Measurements from ENCODE around the gene CCDC8. TPM values are rescaled to one million over a fixed set of nuclear protein-coding genes. Genes with fewer than 3 reads are reported as not detected.

The CCDC8 gene
- polyA plus RNA-seq, 1 donor from 2014 or later, result 0.84 TPM

DNA sequence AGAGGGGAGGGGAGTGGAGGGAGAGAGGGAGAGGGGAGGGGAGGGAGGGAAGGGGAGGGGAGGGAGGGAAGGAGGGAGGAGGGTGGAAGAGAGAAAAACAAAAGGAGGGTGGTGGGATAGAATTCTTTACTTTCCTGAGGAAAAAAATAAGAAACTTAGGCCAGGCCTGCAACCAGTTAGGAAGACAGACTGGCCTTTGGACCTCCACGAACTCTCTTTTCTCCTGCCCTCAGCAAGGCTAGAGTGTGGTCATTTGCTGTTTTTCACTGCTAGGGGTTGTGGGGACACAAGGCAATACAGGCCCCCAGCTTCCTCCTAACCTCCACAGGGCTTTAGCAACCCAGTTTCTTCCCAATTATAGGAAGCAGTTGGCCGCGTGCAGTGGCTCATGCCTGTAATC is 4.2 kb downstream of the CCDC8 start:
- TF ChIP-seq TAF1 (IDR thresholded peaks at IDR 0.05; ENCODE audit: low read depth) (no peak), MXI1 (conservative IDR thresholded peaks at IDR 0.05; ENCODE audit: poor library complexity, severe bottlenecking) (no peak), EP300 (conservative IDR thresholded peaks at IDR 0.05; ENCODE audit: poor library complexity, severe bottlenecking) (no peak), RAD21 (conservative IDR thresholded peaks at IDR 0.05) (no peak), EZH2 (IDR thresholded peaks at IDR 0.05; ENCODE audit: borderline replicate concordance, insufficient read depth, low read length, poor library complexity, severe bottlenecking) (no peak), SMC3 (conservative IDR thresholded peaks at IDR 0.05; ENCODE audit: poor library complexity) (no peak), POLR2AphosphoS5 (IDR thresholded peaks at IDR 0.05) (no peak)
- TF ChIP-seq, protein P1, sequence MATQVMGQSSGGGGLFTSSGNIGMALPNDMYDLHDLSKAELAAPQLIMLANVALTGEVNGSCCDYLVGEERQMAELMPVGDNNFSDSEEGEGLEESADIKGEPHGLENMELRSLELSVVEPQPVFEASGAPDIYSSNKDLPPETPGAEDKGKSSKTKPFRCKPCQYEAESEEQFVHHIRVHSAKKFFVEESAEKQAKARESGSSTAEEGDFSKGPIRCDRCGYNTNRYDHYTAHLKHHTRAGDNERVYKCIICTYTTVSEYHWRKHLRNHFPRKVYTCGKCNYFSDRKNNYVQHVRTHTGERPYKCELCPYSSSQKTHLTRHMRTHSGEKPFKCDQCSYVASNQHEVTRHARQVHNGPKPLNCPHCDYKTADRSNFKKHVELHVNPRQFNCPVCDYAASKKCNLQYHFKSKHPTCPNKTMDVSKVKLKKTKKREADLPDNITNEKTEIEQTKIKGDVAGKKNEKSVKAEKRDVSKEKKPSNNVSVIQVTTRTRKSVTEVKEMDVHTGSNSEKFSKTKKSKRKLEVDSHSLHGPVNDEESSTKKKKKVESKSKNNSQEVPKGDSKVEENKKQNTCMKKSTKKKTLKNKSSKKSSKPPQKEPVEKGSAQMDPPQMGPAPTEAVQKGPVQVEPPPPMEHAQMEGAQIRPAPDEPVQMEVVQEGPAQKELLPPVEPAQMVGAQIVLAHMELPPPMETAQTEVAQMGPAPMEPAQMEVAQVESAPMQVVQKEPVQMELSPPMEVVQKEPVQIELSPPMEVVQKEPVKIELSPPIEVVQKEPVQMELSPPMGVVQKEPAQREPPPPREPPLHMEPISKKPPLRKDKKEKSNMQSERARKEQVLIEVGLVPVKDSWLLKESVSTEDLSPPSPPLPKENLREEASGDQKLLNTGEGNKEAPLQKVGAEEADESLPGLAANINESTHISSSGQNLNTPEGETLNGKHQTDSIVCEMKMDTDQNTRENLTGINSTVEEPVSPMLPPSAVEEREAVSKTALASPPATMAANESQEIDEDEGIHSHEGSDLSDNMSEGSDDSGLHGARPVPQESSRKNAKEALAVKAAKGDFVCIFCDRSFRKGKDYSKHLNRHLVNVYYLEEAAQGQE (IDR thresholded peaks at IDR 0.05; ENCODE audit: borderline replicate concordance), result no peak
- TF ChIP-seq, protein P2, sequence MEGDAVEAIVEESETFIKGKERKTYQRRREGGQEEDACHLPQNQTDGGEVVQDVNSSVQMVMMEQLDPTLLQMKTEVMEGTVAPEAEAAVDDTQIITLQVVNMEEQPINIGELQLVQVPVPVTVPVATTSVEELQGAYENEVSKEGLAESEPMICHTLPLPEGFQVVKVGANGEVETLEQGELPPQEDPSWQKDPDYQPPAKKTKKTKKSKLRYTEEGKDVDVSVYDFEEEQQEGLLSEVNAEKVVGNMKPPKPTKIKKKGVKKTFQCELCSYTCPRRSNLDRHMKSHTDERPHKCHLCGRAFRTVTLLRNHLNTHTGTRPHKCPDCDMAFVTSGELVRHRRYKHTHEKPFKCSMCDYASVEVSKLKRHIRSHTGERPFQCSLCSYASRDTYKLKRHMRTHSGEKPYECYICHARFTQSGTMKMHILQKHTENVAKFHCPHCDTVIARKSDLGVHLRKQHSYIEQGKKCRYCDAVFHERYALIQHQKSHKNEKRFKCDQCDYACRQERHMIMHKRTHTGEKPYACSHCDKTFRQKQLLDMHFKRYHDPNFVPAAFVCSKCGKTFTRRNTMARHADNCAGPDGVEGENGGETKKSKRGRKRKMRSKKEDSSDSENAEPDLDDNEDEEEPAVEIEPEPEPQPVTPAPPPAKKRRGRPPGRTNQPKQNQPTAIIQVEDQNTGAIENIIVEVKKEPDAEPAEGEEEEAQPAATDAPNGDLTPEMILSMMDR (IDR thresholded peaks at IDR 0.05; ENCODE audit: poor library complexity, severe bottlenecking), result no peak
- Histone ChIP-seq H3K27ac (ENCODE audit: low read length) (no peak overlapping the region), H3K4me3 (ENCODE audit: low read length) (no peak overlapping the region)

DNA sequence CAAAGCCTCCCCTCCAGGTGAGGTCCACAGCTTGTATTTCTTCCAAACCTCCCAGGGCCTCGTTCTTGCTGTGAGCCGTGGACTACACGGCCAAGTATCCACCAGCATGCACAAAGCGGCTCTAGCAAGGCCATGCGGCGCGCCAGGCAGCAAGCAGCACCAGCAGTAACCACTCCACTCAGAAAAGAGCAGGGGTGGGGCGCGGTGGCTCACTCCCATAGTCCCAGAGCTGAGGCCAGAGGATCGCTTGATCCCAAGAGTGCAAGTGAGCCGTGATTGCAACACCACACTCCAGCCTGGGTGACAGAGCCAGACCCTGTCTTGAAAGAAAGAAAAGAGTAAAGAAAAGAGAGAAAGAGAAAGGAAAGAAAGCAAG is 4.7 kb downstream of the CCDC8 start:
- Histone ChIP-seq H3K9me3 (ENCODE audit: low read length) (no peaks in the 10 kb centered on the region), H4K20me1 (ENCODE audit: insufficient read depth) (no peaks in the 10 kb centered on the region), H3F3A (ENCODE audit: insufficient read depth, low read length, poor library complexity, severe bottlenecking) (no peaks in the 10 kb centered on the region), H2AFZ (ENCODE audit: low read depth, low read length) (peak overlapping the region; percentile 32), H3K9me2 (ENCODE audit: insufficient read depth, low read length) (no peaks in the 10 kb centered on the region), H3K4me3 (ENCODE audit: low read length) (peak overlapping the region; percentile 40), H3K27ac (ENCODE audit: low read length) (peak overlapping the region; percentile 59), H3K27me3 (ENCODE audit: insufficient read depth, low read depth, low read length) (no peaks in the 10 kb centered on the region), H3K4me2 (ENCODE audit: low read length) (no peak overlapping the region), H3K36me3 (ENCODE audit: insufficient read depth, low read length) (no peaks in the 10 kb centered on the region), H3K79me2 (replicated peaks; ENCODE audit: insufficient read depth, low read length) (peaks cover 15% of the 10 kb centered on the region), H3K9ac (ENCODE audit: low read length) (peak overlapping the region; percentile 56)
- no peak for TF ChIP-seq EP300 (conservative IDR thresholded peaks at IDR 0.05; ENCODE audit: poor library complexity, severe bottlenecking)
- TF ChIP-seq TAF1 (IDR thresholded peaks at IDR 0.05; ENCODE audit: low read depth), result no peak
- no peak for TF ChIP-seq SMC3 (conservative IDR thresholded peaks at IDR 0.05; ENCODE audit: poor library complexity)
- no peak for TF ChIP-seq MXI1 (conservative IDR thresholded peaks at IDR 0.05; ENCODE audit: poor library complexity, severe bottlenecking)
- TF ChIP-seq RAD21 (conservative IDR thresholded peaks at IDR 0.05), result no peak
- TF ChIP-seq, protein P2 (IDR thresholded peaks at IDR 0.05; ENCODE audit: poor library complexity, severe bottlenecking), result no peak
- TF ChIP-seq, protein P1 (IDR thresholded peaks at IDR 0.05; ENCODE audit: borderline replicate concordance), result no peak
- no peak for TF ChIP-seq EZH2 (IDR thresholded peaks at IDR 0.05; ENCODE audit: borderline replicate concordance, insufficient read depth, low read length, poor library complexity, severe bottlenecking)
- TF ChIP-seq POLR2AphosphoS5 (IDR thresholded peaks at IDR 0.05), result no peak

More for the DNA sequence above, 4.2 kb downstream of the CCDC8 start:
- Histone ChIP-seq H3K79me2 (replicated peaks; ENCODE audit: insufficient read depth, low read length) (peaks cover 15% of the 10 kb centered on the region), H3K9me2 (ENCODE audit: insufficient read depth, low read length) (no peaks in the 10 kb centered on the region), H3K36me3 (ENCODE audit: insufficient read depth, low read length) (no peaks in the 10 kb centered on the region), H3K27me3 (ENCODE audit: insufficient read depth, low read depth, low read length) (no peaks in the 10 kb centered on the region), H4K20me1 (ENCODE audit: insufficient read depth) (no peaks in the 10 kb centered on the region), H3K9ac (ENCODE audit: low read length) (no peak overlapping the region), H2AFZ (ENCODE audit: low read depth, low read length) (no peak overlapping the region), H3K4me2 (ENCODE audit: low read length) (no peak overlapping the region), H3F3A (ENCODE audit: insufficient read depth, low read length, poor library complexity, severe bottlenecking) (no peaks in the 10 kb centered on the region), H3K9me3 (ENCODE audit: low read length) (no peaks in the 10 kb centered on the region)

Measured in neural cell (in vitro differentiated cells).